Nucleus accumbens (tissue), 56 donors: ENCODE measurements around the gene UPF2.
"Not testable (repeated sequence)": the region's sequence is repeated elsewhere in the genome, so short reads cannot be mapped to it uniquely, and the experiment has no call there.

Experiments
- DNase-seq, 56 donors: peaks; one replicate each; lab custom pipeline; 2025; lab: John Stamatoyannopoulos, UW

Gene UPF2, protein sequence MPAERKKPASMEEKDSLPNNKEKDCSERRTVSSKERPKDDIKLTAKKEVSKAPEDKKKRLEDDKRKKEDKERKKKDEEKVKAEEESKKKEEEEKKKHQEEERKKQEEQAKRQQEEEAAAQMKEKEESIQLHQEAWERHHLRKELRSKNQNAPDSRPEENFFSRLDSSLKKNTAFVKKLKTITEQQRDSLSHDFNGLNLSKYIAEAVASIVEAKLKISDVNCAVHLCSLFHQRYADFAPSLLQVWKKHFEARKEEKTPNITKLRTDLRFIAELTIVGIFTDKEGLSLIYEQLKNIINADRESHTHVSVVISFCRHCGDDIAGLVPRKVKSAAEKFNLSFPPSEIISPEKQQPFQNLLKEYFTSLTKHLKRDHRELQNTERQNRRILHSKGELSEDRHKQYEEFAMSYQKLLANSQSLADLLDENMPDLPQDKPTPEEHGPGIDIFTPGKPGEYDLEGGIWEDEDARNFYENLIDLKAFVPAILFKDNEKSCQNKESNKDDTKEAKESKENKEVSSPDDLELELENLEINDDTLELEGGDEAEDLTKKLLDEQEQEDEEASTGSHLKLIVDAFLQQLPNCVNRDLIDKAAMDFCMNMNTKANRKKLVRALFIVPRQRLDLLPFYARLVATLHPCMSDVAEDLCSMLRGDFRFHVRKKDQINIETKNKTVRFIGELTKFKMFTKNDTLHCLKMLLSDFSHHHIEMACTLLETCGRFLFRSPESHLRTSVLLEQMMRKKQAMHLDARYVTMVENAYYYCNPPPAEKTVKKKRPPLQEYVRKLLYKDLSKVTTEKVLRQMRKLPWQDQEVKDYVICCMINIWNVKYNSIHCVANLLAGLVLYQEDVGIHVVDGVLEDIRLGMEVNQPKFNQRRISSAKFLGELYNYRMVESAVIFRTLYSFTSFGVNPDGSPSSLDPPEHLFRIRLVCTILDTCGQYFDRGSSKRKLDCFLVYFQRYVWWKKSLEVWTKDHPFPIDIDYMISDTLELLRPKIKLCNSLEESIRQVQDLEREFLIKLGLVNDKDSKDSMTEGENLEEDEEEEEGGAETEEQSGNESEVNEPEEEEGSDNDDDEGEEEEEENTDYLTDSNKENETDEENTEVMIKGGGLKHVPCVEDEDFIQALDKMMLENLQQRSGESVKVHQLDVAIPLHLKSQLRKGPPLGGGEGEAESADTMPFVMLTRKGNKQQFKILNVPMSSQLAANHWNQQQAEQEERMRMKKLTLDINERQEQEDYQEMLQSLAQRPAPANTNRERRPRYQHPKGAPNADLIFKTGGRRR

GRCh38 chr10:12042797-12043651, at the start of gene UPF2:
Gene UPF2, minus strand, starts transcription at chr10:12042809. Its CDS starts 7,386 bp downstream, at chr10:12035423.
- DNase-seq = peak; percentile 75 to 99 (median 98)

- DNase-seq = no peak
Observed at GRCh38 chr10:12091421-12091820, 48.8 kb upstream of the UPF2 start.

GRCh38 chr10:12088919-12089318, 46.3 kb upstream of the UPF2 start:
- DNase-seq = no peak

GRCh38 chr10:12081879-12082557, 39.4 kb upstream of the UPF2 start:
- DNase-seq = no peak

GRCh38 chr10:12081470-12081869, 38.9 kb upstream of the UPF2 start:
- no peak for DNase-seq

- DNase-seq = peak in 2 of 56 donors; percentile 11 to 21
Observed at GRCh38 chr10:12077580-12078180, 35.1 kb upstream of the UPF2 start.

DNA sequence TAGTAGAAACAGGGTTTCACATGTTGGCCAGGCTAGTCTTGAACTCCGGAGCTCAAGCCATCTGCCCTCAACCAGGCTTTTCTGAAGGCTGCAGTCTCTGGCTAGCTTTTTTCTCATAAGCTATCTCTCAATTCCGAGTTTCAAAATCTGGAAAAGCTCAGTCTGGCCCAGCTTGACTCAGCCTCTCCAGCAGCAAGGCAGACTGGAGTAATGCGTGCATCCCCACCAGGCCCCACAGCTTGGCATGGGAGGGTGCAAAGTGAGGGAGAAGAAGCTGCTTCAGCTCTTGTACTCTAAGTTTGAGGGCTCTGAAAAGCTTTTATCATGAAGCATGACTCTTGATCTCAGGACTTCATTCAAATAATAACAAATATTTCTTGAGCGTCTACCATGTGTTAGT, 30.9 kb upstream of the UPF2 start:
- DNase-seq = no peak

GRCh38 chr10:12071441-12071840, 28.8 kb upstream of the UPF2 start:
- DNase-seq = not testable (repeated sequence)

- peak; percentile 80 to 99 (median 96) for DNase-seq
Observed at GRCh38 chr10:12068449-12069269, 26.1 kb upstream of the UPF2 start, which contains the start of gene DHTKD1. Gene DHTKD1, plus strand, starts transcription at chr10:12068954. Its CDS starts 80 bp downstream, at chr10:12069034.

DNA sequence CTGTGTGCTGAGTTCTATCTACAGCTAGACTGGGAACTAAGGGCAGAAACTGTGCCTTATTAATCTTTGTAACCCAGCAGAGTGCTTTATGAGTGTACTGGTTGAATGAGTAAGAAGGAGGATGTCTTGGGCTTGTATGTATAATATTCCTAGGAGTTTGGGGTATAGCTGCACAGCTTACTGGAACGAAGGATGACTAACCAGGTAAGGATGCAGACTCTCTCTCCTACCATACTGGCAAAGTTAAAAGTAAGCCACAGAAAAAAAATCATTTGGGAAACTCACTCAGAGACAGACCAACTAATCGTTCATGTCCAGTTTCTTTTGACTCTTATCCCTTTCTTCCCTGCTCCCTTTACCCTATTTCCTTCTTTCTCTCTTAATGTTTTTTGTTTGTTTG, 24.7 kb upstream of the UPF2 start:
- DNase-seq = no peak

- no peak for DNase-seq
Observed at GRCh38 chr10:12063483-12063818, 20.8 kb upstream of the UPF2 start.

GRCh38 chr10:12062754-12063482, 20.3 kb upstream of the UPF2 start:
- no peak for DNase-seq

- no peak for DNase-seq
Observed at GRCh38 chr10:12061124-12061523, 18.5 kb upstream of the UPF2 start.

DNA sequence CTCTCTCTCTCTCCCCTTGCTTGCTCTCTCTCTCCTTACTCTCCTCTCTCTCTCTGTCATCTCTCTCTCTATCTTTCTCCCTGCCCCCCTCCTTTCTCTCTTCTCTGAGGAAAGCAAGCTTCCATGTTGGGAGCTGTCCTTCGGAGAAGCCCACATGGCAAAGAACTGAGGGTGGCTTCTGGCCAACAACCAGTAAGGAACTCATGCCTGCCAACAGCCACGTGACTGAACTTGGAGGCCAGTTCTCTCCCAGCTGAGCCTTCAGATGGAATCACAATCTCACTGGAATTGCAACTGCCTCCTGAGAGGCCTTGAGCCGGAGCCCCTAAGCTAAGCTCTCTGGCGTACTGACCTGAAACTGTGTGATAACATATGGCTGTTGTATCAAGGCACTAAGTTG, 14.1 kb upstream of the UPF2 start:
- no peak for DNase-seq

- DNase-seq = no peak
Observed at GRCh38 chr10:12055732-12056131, 13.1 kb upstream of the UPF2 start.

DNA sequence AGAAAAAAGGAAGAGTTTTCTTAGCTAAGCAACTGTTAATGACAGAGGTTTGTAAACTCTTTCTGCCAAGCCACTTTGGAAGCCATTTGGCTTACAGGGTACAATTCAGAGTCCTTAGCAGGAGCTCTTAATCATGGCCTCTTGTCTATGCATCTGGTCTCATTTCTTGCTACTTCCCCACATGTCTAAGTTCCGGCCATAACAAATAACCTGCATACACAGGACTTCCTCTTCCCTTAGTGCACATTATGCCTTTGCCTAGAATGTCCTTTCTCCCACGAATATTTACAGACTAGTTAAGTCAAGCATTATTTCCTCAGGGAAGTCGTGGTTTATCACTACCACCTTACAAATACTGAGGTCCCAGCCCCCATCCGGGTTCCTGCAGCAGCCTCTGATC, 8.6 kb upstream of the UPF2 start:
- no peak for DNase-seq

DNA sequence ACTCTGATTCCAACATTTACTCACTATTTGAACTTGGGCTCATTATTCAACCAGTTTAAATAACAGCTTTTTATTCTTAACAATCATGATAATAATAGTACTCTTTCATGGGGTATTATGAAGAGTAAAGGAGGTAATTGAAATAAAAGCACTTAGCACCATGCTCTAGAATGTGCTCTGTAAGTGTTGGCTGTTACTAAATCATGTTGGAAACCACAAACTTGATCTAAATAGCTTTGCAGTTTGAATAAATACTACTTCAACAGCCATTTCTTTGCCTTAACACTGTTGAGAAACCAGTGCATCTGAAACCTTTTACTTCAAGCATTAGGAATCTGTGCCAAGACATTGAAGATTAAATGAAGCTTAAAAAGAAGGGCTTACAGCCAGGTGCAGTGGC, 7.9 kb upstream of the UPF2 start:
- no peak for DNase-seq
